Panc1 (cell line): Measurements from ENCODE around the gene DUOX1. TPM values are rescaled to one million over a fixed set of nuclear protein-coding genes. Genes with fewer than 3 reads are reported as not detected.

Experiments used
- ATAC-seq: fragments of 200-7000 bp; cut with Tn5 transposase; 2 replicates; pipeline ENCODE4 v1.9.1; 2020; ENCODE audit warnings: mild to moderate bottlenecking, moderate library complexity
- BruUV-seq: library from RNA; stranded (reverse); fragments of 400-500 nt; replicated peaks from 2 replicates; lab custom pipeline; 2021; lab: Mats Ljungman, UMichigan
- CTCF ChIA-PET: fragments of 300-600 bp; sonication (Branson Sonifier 250); formaldehyde crosslinking; loops from one replicate; lab custom pipeline; 2022; ENCODE audit warnings: antibody characterized with exemption; lab: Charles Lee
- POLR2A ChIA-PET: fragments of 300-600 bp; sonication (Branson Sonifier 250); formaldehyde crosslinking; loops from one replicate; lab custom pipeline; 2022; ENCODE audit warnings: antibody characterized with exemption; lab: Charles Lee
- DNase-seq: peaks from one replicate; pipeline ENCODE4 v3.0.0-alpha.2; 2010; ENCODE audit warnings: low read depth, low spot score
- H3K27ac ChIP-seq: 2 replicates; pipeline ENCODE4 v1.5.1; 2011; ENCODE audit warnings: mild to moderate bottlenecking, low read length, inconsistent platforms
- H3K27me3 ChIP-seq: fragments of 200-500 bp; sonication (Bioruptor generic); 2 replicates; pipeline ENCODE4 v1.6.0; 2014; ENCODE audit warnings: low read length, inconsistent platforms; ENCODE audit not compliant: control insufficient read depth, insufficient read depth
- H3K36me3 ChIP-seq: fragments of 200-500 bp; sonication (Bioruptor generic); 2 replicates; pipeline ENCODE4 v1.5.1; 2014; ENCODE audit warnings: inconsistent platforms, mild to moderate bottlenecking, low read length, moderate library complexity; ENCODE audit not compliant: control insufficient read depth, insufficient read depth
- H3K4me1 ChIP-seq: 2 replicates; pipeline ENCODE4 v1.5.1; 2011; ENCODE audit warnings: inconsistent platforms, mild to moderate bottlenecking, low read length, moderate library complexity; ENCODE audit not compliant: control insufficient read depth, insufficient read depth
- H3K4me3 ChIP-seq, 2 experiments: 2 replicates each; pipeline ENCODE4 v1.5.1; 2011 to 2012; ENCODE audit warnings: low read depth in 2 of 2, low read length in 2 of 2, mild to moderate bottlenecking in 2 of 2, inconsistent platforms in 1 of 2, moderate library complexity in 1 of 2
- H3K9me3 ChIP-seq: fragments of 200-500 bp; sonication (Bioruptor generic); 2 replicates; pipeline ENCODE4 v1.5.1; 2014; ENCODE audit warnings: low read depth, mild to moderate bottlenecking, inconsistent platforms, low read length, moderate library complexity; ENCODE audit not compliant: control insufficient read depth, insufficient read depth
- CTCF ChIP-seq: fragments of 450-650 bp; IDR thresholded peaks from 2 replicates; pipeline ENCODE4 v1.5.1; 2017; ENCODE audit warnings: mild to moderate bottlenecking
- POLR2AphosphoS5 ChIP-seq: IDR thresholded peaks from 2 replicates; pipeline ENCODE4 v1.6.1; 2012; ENCODE audit warnings: mild to moderate bottlenecking, low read depth, low read length, moderate library complexity
- REST ChIP-seq, 2 experiments: IDR thresholded peaks; 2 replicates each; pipeline ENCODE4 v1.6.1; 2011 to 2012; ENCODE audit warnings: low read depth in 2 of 2, control low read depth in 1 of 2, low read length in 1 of 2, mild to moderate bottlenecking in 1 of 2, moderate library complexity in 1 of 2; ENCODE audit not compliant: insufficient read depth in 1 of 2
- SIN3A ChIP-seq: IDR thresholded peaks from 2 replicates; pipeline ENCODE4 v1.6.1; 2012; ENCODE audit warnings: low read depth, mild to moderate bottlenecking, low read length, moderate library complexity, borderline replicate concordance; ENCODE audit not compliant: insufficient read depth
- TCF7L2 ChIP-seq: IDR thresholded peaks from 2 replicates; pipeline ENCODE4 v1.6.1; 2011; ENCODE audit warnings: mild to moderate bottlenecking, low read depth, low read length, inconsistent platforms
- in situ Hi-C: cut with HindIII; loops from 2 replicates; pipeline ENCODE4 v1.10.0; 2016; ENCODE audit warnings: low sequenced_read_pairs, low pct_unique_long_range_greater_than_20kb
- intact Hi-C: fragments of 100-400 bp; cut with micrococcal nuclease; formaldehyde crosslinking; loops from one replicate; pipeline ENCODE4 v1.10.0; 2022; ENCODE audit not compliant: unreplicated experiment
- total RNA-seq: library from RNA; stranded (reverse); gene quantifications from one replicate; pipeline ENCODE4 v1.2.1, GENCODE V29; 2021; ENCODE audit not compliant: unreplicated experiment

The DUOX1 gene
- total RNA-seq, 1 experiment from 2014 or later, result 0.31 TPM

GRCh38 chr15:45091161-45091560 is 38.6 kb upstream of the DUOX1 start:
- Histone ChIP-seq H3K27me3 (peaks cover 9% of the 10 kb centered on the region), H3K4me1 (no peaks in the 10 kb centered on the region), H3K4me3 (no peak overlapping the region), H3K9me3 (no peaks in the 10 kb centered on the region), H3K27ac (no peak overlapping the region), H3K36me3 (no peaks in the 10 kb centered on the region)
- DNase-seq (no peak), ATAC-seq (no peak)
- intact Hi-C loops, result no loop called here
- no peak for TF ChIP-seq CTCF
- TF ChIP-seq REST (IDR thresholded peaks at IDR 0.05; ENCODE audit: insufficient read depth in 1 of 2, low read depth in 2 of 2, low read length in 1 of 2), result no peak
- TF ChIP-seq TCF7L2, result no peak
- in situ Hi-C loops, result no loop called here
- BruUV-seq, result no TSS peak
- ChIA-PET POLR2A (no interaction called here), CTCF (no interaction called here)

- H3K36me3 ChIP-seq, result no peaks in the 10 kb centered on the region
- no peaks in the 10 kb centered on the region for H3K4me1 ChIP-seq
- no peak overlapping the region for H3K27ac ChIP-seq
- in situ Hi-C loops (no loop called here), intact Hi-C loops (no loop called here)
- CTCF ChIA-PET, result no interaction called here
- DNase-seq, result no peak
- TF ChIP-seq SIN3A (no peak), TCF7L2 (no peak), REST (IDR thresholded peaks at IDR 0.05; ENCODE audit: insufficient read depth in 1 of 2, low read depth in 2 of 2, low read length in 1 of 2) (no peak), CTCF (no peak), POLR2AphosphoS5 (no peak)
- no peak for ATAC-seq
- H3K4me3 ChIP-seq, result no peak overlapping the region
- H3K9me3 ChIP-seq, result no peaks in the 10 kb centered on the region
- peaks cover 9% of the 10 kb centered on the region for H3K27me3 ChIP-seq
- POLR2A ChIA-PET, result no interaction called here
- BruUV-seq, result no TSS peak
Observed at GRCh38 chr15:45091576-45091975, 38.2 kb upstream of the DUOX1 start.
